Kidney (tissue), 14 donors: Measurements from ENCODE around the gene CPA4. TPM values are rescaled to one million over a fixed set of nuclear protein-coding genes. Genes with fewer than 3 reads are reported as not detected.
A peak's percentile ranks its signal among the peaks of the same experiment; 100 is the strongest.

Source experiments
- DNase-seq, 5 donors: peaks; one replicate each; pipeline ENCODE4 v3.0.0-alpha.2; 2013 to 2020
- FAIRE-seq: peaks from 2 replicates; lab custom pipeline; 2012; peaks lifted over from hg19 to GRCh38; lab: Jason Lieb, UNC
- H3K27ac ChIP-seq, 2 donors: one replicate each; pipeline ENCODE4 v1.7.0; 2013; ENCODE audit warnings: low read depth in 2 of 2, low read length in 2 of 2, inconsistent platforms in 1 of 2
- H3K27me3 ChIP-seq: one replicate; pipeline ENCODE4 v1.7.1; 2013; ENCODE audit warnings: low read length, inconsistent platforms; ENCODE audit not compliant: control insufficient read depth, insufficient read depth
- H3K36me3 ChIP-seq, 3 donors: one replicate each; pipeline versions ENCODE4 v1.7.0 to v1.7.1; 2013; ENCODE audit warnings: low read length in 3 of 3, control low read depth in 1 of 3, inconsistent platforms in 1 of 3; ENCODE audit not compliant: insufficient read depth in 3 of 3, control insufficient read depth in 2 of 3
- H3K4me1 ChIP-seq, 3 donors: one replicate each; pipeline versions ENCODE4 v1.7.0 to v1.7.1; 2013; ENCODE audit warnings: low read length in 3 of 3, inconsistent platforms in 1 of 3, low read depth in 1 of 3; ENCODE audit not compliant: control insufficient read depth in 2 of 3, insufficient read depth in 2 of 3
- H3K4me3 ChIP-seq, 3 donors: one replicate each; pipeline versions ENCODE4 v1.7.0 to v1.8.1; 2013; ENCODE audit warnings: low read length in 3 of 3, control low read depth in 1 of 3, inconsistent platforms in 1 of 3
- H3K9ac ChIP-seq, 3 donors: one replicate each; pipeline versions ENCODE4 v1.7.0 to v1.7.1; 2013; ENCODE audit warnings: low read length in 3 of 3, control low read depth in 1 of 3, inconsistent platforms in 1 of 3
- H3K9me3 ChIP-seq, 3 donors: one replicate each; pipeline versions ENCODE4 v1.7.0 to v1.7.1; 2013; ENCODE audit warnings: low read length in 3 of 3, control low read depth in 1 of 3, inconsistent platforms in 1 of 3; ENCODE audit not compliant: control insufficient read depth in 2 of 3, insufficient read depth in 1 of 3
- CTCF ChIP-seq: IDR thresholded peaks from 3 replicates; pipeline ENCODE4 v1.5.1; 2012; ENCODE audit warnings: mild to moderate bottlenecking, moderate library complexity, borderline replicate concordance; ENCODE audit not compliant: insufficient read depth; ENCODE audit errors: extremely low read depth
- intact Hi-C: fragments of 100-400 bp; cut with DNase I; formaldehyde crosslinking; loops from one replicate; pipeline ENCODE4 v1.11.1; 2022
- polyA plus RNA-seq: library from polyadenylated mRNA; stranded (reverse); fragments of 350-450 nt; fragmentation: Illumina TruSeq; extraction: RNeasy Lipid Tissue Mini Kit (QIAGEN cat#74804); gene quantifications from one replicate; pipeline ENCODE4 v1.2.3, GENCODE V29; 2014; ENCODE audit warnings: low read depth, low replicate concordance; ENCODE audit not compliant: insufficient read depth
- total RNA-seq: library from RNA; stranded (reverse); fragmentation: NEBNext Ultra II Directional; extraction: Animal tissue kit (Norgen Biotek cat#: 25700); gene quantifications from one replicate; pipeline ENCODE4 v1.2.1, GENCODE V29; 2021
- donor health status: control.
- donor health status: control.
- donor health status: control.
- donor health status: control.
- donor health status: control.
- donor health status: DM: yes; HTN: yes; CAD: no.
- donor health status: Normal renal cell carcinoma (clear cell type).

The CPA4 gene
- total and polyA plus RNA-seq, 2 donors from 2014 or later, result 1.1 TPM; not detected in 1

- no peak for TF ChIP-seq CTCF
- intact Hi-C loops, result no loop called here
- Histone ChIP-seq H3K36me3 (no peaks in the 10 kb centered on the region), H3K4me3 (no peak overlapping the region), H3K9me3 (no peaks in the 10 kb centered on the region), H3K4me1 (no peaks in the 10 kb centered on the region), H3K9ac (no peak overlapping the region), H3K27me3 (no peaks in the 10 kb centered on the region), H3K27ac (no peak overlapping the region)
- FAIRE-seq (no peak), DNase-seq (no peak)
Observed at GRCh38 chr7:130333832-130334231, 40.9 kb downstream of the CPA4 start.

GRCh38 chr7:130334274-130334673 is 41.3 kb downstream of the CPA4 start:
- no peaks in the 10 kb centered on the region for H3K4me1 ChIP-seq
- H3K27me3 ChIP-seq, result no peaks in the 10 kb centered on the region
- H3K36me3 ChIP-seq, result no peaks in the 10 kb centered on the region
- H3K9me3 ChIP-seq, result no peaks in the 10 kb centered on the region
- no peak overlapping the region for H3K27ac ChIP-seq
- peak in 1 of 5 donors; percentile 45 for DNase-seq
- no peak overlapping the region for H3K4me3 ChIP-seq
- intact Hi-C loops, result no loop called here
- TF ChIP-seq CTCF, result no peak
- no peak for FAIRE-seq
- H3K9ac ChIP-seq, result no peak overlapping the region

- Histone ChIP-seq H3K27ac (no peak overlapping the region), H3K9me3 (no peaks in the 10 kb centered on the region), H3K4me1 (no peaks in the 10 kb centered on the region), H3K36me3 (no peaks in the 10 kb centered on the region), H3K9ac (no peak overlapping the region), H3K27me3 (no peaks in the 10 kb centered on the region), H3K4me3 (no peak overlapping the region)
- intact Hi-C loops, result no loop called here
- no peak for TF ChIP-seq CTCF
- FAIRE-seq (no peak), DNase-seq (no peak)
Observed at GRCh38 chr7:130337410-130337971, 44.5 kb downstream of the CPA4 start.

- Histone ChIP-seq H3K9ac (no peak overlapping the region), H3K4me1 (no peaks in the 10 kb centered on the region), H3K9me3 (no peaks in the 10 kb centered on the region), H3K4me3 (no peak overlapping the region), H3K27me3 (no peaks in the 10 kb centered on the region), H3K27ac (no peak overlapping the region), H3K36me3 (no peaks in the 10 kb centered on the region)
- FAIRE-seq, result no peak
- no peak for TF ChIP-seq CTCF
- intact Hi-C loops, result no loop called here
- no peak for DNase-seq
Observed at GRCh38 chr7:130338233-130338632, 45.3 kb downstream of the CPA4 start.
